ENCODE data around the gene ANAPC1. TPM values are rescaled to one million over a fixed set of nuclear protein-coding genes. Genes with fewer than 3 reads are reported as not detected.

Gene ANAPC1, protein sequence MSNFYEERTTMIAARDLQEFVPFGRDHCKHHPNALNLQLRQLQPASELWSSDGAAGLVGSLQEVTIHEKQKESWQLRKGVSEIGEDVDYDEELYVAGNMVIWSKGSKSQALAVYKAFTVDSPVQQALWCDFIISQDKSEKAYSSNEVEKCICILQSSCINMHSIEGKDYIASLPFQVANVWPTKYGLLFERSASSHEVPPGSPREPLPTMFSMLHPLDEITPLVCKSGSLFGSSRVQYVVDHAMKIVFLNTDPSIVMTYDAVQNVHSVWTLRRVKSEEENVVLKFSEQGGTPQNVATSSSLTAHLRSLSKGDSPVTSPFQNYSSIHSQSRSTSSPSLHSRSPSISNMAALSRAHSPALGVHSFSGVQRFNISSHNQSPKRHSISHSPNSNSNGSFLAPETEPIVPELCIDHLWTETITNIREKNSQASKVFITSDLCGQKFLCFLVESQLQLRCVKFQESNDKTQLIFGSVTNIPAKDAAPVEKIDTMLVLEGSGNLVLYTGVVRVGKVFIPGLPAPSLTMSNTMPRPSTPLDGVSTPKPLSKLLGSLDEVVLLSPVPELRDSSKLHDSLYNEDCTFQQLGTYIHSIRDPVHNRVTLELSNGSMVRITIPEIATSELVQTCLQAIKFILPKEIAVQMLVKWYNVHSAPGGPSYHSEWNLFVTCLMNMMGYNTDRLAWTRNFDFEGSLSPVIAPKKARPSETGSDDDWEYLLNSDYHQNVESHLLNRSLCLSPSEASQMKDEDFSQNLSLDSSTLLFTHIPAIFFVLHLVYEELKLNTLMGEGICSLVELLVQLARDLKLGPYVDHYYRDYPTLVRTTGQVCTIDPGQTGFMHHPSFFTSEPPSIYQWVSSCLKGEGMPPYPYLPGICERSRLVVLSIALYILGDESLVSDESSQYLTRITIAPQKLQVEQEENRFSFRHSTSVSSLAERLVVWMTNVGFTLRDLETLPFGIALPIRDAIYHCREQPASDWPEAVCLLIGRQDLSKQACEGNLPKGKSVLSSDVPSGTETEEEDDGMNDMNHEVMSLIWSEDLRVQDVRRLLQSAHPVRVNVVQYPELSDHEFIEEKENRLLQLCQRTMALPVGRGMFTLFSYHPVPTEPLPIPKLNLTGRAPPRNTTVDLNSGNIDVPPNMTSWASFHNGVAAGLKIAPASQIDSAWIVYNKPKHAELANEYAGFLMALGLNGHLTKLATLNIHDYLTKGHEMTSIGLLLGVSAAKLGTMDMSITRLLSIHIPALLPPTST (N-terminal part only)
- 43.7 and 66.6 TPM in 2 replicates for total RNA-seq

DNA sequence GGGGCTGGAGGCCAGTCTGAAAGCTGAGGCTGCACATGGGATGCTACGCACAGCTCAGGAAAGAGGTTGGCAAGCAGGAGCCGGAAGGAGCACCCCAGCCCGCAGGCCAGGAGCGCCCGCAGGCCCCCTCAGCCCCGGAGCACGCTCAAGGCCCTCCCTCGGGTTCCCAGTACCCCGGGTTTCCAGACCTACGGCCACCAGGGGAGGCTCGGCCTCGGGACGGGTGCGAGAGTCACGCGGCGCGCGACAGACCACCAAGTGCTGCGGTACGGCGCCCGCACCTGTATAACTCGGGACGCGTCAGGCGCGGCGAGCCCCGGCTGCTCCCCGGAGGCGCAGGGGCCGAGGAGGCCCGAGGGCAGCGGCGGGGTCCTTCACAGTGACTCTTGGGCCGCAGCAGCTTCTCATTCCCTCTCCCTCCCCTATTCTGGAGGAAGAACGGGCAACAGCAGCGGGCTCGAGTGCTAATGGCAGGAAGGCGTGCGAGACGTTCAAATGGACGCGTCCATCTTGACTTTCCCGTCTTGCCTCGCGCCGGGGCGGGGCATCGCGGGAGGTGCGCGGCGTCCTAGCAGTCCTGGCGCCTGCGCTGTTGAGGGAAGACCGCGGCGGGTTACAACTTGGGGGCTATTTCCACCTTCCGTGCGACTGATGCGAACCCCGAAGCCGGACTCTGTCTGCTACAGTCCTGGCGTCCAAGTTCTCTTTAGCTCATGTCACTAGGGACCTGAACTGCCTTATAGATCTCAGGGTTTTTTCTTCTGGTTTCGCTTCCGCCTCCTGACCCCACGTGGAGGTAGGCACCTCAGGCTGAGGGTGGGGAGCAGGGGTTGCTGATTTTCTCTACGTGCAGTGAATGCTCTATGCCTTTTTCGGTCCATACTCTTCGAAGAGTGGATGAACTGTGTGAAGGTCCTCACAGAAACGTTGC is at the start of gene ANAPC1:
ANAPC1 (minus strand) TSS at position 533 of the 931 bp plus-strand sequence. CDS start 3,368 bp downstream, outside the sequence.

DNA sequence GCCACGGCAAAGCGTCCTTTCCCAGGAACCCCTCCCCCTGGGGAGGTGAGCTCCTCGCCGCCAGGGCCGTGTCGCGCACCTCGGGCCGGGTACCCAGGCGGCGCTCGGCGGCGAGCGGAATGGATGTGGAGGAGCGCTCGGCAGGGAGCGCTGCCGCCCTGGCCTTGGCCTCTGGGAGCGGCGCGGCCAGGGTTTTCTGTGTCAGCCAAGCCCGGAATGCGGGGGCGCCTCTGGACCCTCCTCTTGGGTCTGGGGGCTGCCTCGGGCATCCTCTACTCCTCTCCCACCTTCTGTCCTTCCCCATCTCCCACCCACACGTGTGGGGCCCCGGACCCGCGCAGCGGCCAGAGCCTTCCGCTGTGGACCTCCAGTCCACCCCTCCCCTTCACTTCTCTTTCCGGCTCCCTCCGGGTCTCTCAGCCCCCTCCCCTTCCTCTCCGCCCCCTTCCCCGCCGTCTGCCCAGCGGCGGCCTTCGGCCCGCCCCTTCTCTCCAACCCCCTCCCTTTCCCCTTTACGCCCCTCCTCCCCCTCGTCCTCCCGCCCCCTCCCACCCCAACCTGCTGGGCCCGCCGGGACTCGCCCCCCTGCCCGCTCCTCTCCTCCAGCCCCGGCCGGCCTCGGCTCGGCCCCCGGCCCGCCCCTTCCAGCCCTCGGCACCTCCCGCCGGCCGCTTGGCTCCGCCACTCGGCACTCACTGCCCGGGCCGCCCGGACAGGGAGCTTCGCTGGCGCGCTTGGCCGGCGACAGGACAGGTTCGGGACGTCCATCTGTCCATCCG is 14.1 kb upstream of the ANAPC1 start, which contains the start of gene MERTK:
MERTK (plus strand) TSS at position 684 of the 779 bp plus-strand sequence. CDS start 129 bp downstream, outside the sequence.

Other genes starting within 250 kb of the ANAPC1 start
- gene MERTK, start 14.4 kb upstream of the ANAPC1 start, total RNA-seq = 13.4 and 20.5 TPM in 2 replicates
- gene TMEM87B, start 171.1 kb upstream of the ANAPC1 start, total RNA-seq = 22.1 and 31.0 TPM in 2 replicates